ENCODE data around the gene KIF4A. TPM values are rescaled to one million over a fixed set of nuclear protein-coding genes. Genes with fewer than 3 reads are reported as not detected.

KIF4A gene
- total RNA-seq, 2 donors from 2014 or later, result 0.73 to 1.3 TPM

GRCh38 chrX:70455366-70456202 lies 165.7 kb downstream of the KIF4A start:
- 6% methylated on average over 24 of the region's 32 CpGs for WGBS
- Histone ChIP-seq H3K4me1 (replicated peaks) (no peaks in the 10 kb centered on the region), H3K4me3 (peak overlapping the region; percentile 52 to 55), H3K36me3 (no peaks in the 10 kb centered on the region), H3K27me3 (replicated peaks; ENCODE audit: insufficient read depth) (no peaks in the 10 kb centered on the region), H3K27ac (peak overlapping the region; percentile 83 to 88), H3K9me3 (no peaks in the 10 kb centered on the region)
- intact Hi-C loops (cut with DNase I), result loop anchor here (10.0 kb wide), 1 partner anchor 209 kb away; no protein-coding TSS in a partner anchor
- TF ChIP-seq POLR2AphosphoS5 (IDR thresholded peaks at IDR 0.05), result no peak
- TF ChIP-seq POLR2A (IDR thresholded peaks at IDR 0.05), result no peak
- no peak for TF ChIP-seq CTCF (IDR thresholded peaks at IDR 0.05)
- peak; percentile 4 for DNase-seq (ENCODE audit: low spot score)

GRCh38 chrX:70456256-70456655 lies 166.4 kb downstream of the KIF4A start:
- H3K4me3 ChIP-seq, result peak overlapping the region in 1 of 2 donors; percentile 52
- H3K36me3 ChIP-seq, result no peaks in the 10 kb centered on the region
- 33% methylated on average over 2 of the region's 2 CpGs for WGBS
- intact Hi-C loops (cut with DNase I), result loop anchor here (10.0 kb wide), 1 partner anchor 209 kb away; no protein-coding TSS in a partner anchor
- H3K27ac ChIP-seq, result peak overlapping the region in 1 of 2 donors; percentile 83
- no peak for DNase-seq (ENCODE audit: low spot score)
- H3K9me3 ChIP-seq, result no peaks in the 10 kb centered on the region
- no peaks in the 10 kb centered on the region for H3K27me3 ChIP-seq (replicated peaks; ENCODE audit: insufficient read depth)
- H3K4me1 ChIP-seq (replicated peaks), result no peaks in the 10 kb centered on the region
- no peak for TF ChIP-seq CTCF (IDR thresholded peaks at IDR 0.05)

GRCh38 chrX:70461026-70461425 lies 171.1 kb downstream of the KIF4A start:
- H3K27me3 ChIP-seq (replicated peaks; ENCODE audit: insufficient read depth), result no peaks in the 10 kb centered on the region
- no peaks in the 10 kb centered on the region for H3K4me1 ChIP-seq (replicated peaks)
- no peak for DNase-seq (ENCODE audit: low spot score)
- intact Hi-C loops (cut with DNase I), result no loop called here
- no peaks in the 10 kb centered on the region for H3K36me3 ChIP-seq
- no peak overlapping the region for H3K4me3 ChIP-seq
- 100% methylated on average over 2 of the region's 2 CpGs for WGBS
- no peak overlapping the region for H3K27ac ChIP-seq
- no peaks in the 10 kb centered on the region for H3K9me3 ChIP-seq
- no peak for TF ChIP-seq POLR2A (IDR thresholded peaks at IDR 0.05)

GRCh38 chrX:70464051-70464450 lies 174.1 kb downstream of the KIF4A start:
- Histone ChIP-seq H3K4me1 (replicated peaks) (no peaks in the 10 kb centered on the region), H3K27ac (no peak overlapping the region), H3K36me3 (no peaks in the 10 kb centered on the region), H3K4me3 (no peak overlapping the region), H3K9me3 (no peaks in the 10 kb centered on the region), H3K27me3 (replicated peaks; ENCODE audit: insufficient read depth) (no peaks in the 10 kb centered on the region)
- intact Hi-C loops (cut with DNase I), result no loop called here
- DNase-seq (ENCODE audit: low spot score), result no peak
- TF ChIP-seq POLR2A (IDR thresholded peaks at IDR 0.05), result no peak
- TF ChIP-seq POLR2AphosphoS5 (IDR thresholded peaks at IDR 0.05), result no peak
- no peak for TF ChIP-seq CTCF (IDR thresholded peaks at IDR 0.05)

GRCh38 chrX:70466968-70467367 lies 177.1 kb downstream of the KIF4A start:
- no peaks in the 10 kb centered on the region for H3K36me3 ChIP-seq
- TF ChIP-seq POLR2A (IDR thresholded peaks at IDR 0.05), result no peak
- no peak for TF ChIP-seq POLR2AphosphoS5 (IDR thresholded peaks at IDR 0.05)
- no peak for TF ChIP-seq CTCF (IDR thresholded peaks at IDR 0.05)
- intact Hi-C loops (cut with DNase I), result no loop called here

More at GRCh38 chrX:70466968-70467367, 177.1 kb downstream of the KIF4A start:
- Histone ChIP-seq H3K9me3 (no peaks in the 10 kb centered on the region), H3K4me3 (no peak overlapping the region), H3K27me3 (replicated peaks; ENCODE audit: insufficient read depth) (no peaks in the 10 kb centered on the region), H3K4me1 (replicated peaks) (no peaks in the 10 kb centered on the region), H3K27ac (no peak overlapping the region)
- no peak for DNase-seq (ENCODE audit: low spot score)

Measured in prostate gland (tissue), 2 donors.